ENCODE data around the gene LYRM4.

LYRM4 gene

GRCh38 chr6:5142131-5142530, 118.6 kb downstream of the LYRM4 start:
- Histone ChIP-seq H3K9me2 (replicated peaks; ENCODE audit: insufficient read depth, low read length) (no peaks in the 10 kb centered on the region), H3K4me3 (ENCODE audit: insufficient read depth, low read length, poor library complexity, severe bottlenecking) (no peak overlapping the region), H3F3A (ENCODE audit: insufficient read depth) (no peaks in the 10 kb centered on the region), H3K9ac (ENCODE audit: low read length) (no peak overlapping the region), H3K4me2 (ENCODE audit: low read depth, low read length, poor library complexity, severe bottlenecking) (no peak overlapping the region), H3K9me3 (ENCODE audit: insufficient read depth, low read length) (no peaks in the 10 kb centered on the region), H2AFZ (ENCODE audit: low read depth, low read length, severe bottlenecking) (no peak overlapping the region), H3K27ac (ENCODE audit: low read depth, low read length) (no peak overlapping the region), H3K79me2 (ENCODE audit: insufficient read depth, low read length) (no peaks in the 10 kb centered on the region), H3K27me3 (ENCODE audit: low read length) (no peaks in the 10 kb centered on the region), H3K36me3 (ENCODE audit: low read length) (no peaks in the 10 kb centered on the region), H4K20me1 (ENCODE audit: low read depth, low read length) (no peaks in the 10 kb centered on the region; the same call in 1 of the 2 replicates)
- TF ChIP-seq EZH2phosphoT487 (conservative IDR thresholded peaks at IDR 0.05; ENCODE audit: low read length) (no peak), CTCF (IDR thresholded peaks at IDR 0.05; ENCODE audit: insufficient read depth, low read length, poor library complexity, severe bottlenecking) (no peak)

- Histone ChIP-seq H3K4me2 (ENCODE audit: low read depth, low read length, poor library complexity, severe bottlenecking) (no peak overlapping the region), H3K9me2 (replicated peaks; ENCODE audit: insufficient read depth, low read length) (no peaks in the 10 kb centered on the region), H3K9me3 (ENCODE audit: insufficient read depth, low read length) (no peaks in the 10 kb centered on the region), H3K27ac (ENCODE audit: low read depth, low read length) (no peak overlapping the region), H3K79me2 (ENCODE audit: insufficient read depth, low read length) (no peaks in the 10 kb centered on the region), H3K9ac (ENCODE audit: low read length) (no peak overlapping the region), H3K4me3 (ENCODE audit: insufficient read depth, low read length, poor library complexity, severe bottlenecking) (no peak overlapping the region), H4K20me1 (ENCODE audit: low read depth, low read length) (no peaks in the 10 kb centered on the region; the same call in 1 of the 2 replicates), H3F3A (ENCODE audit: insufficient read depth) (no peaks in the 10 kb centered on the region), H2AFZ (ENCODE audit: low read depth, low read length, severe bottlenecking) (no peak overlapping the region), H3K36me3 (ENCODE audit: low read length) (no peaks in the 10 kb centered on the region), H3K27me3 (ENCODE audit: low read length) (no peaks in the 10 kb centered on the region)
- no peak for TF ChIP-seq CTCF (IDR thresholded peaks at IDR 0.05; ENCODE audit: insufficient read depth, low read length, poor library complexity, severe bottlenecking)
- TF ChIP-seq EZH2phosphoT487 (conservative IDR thresholded peaks at IDR 0.05; ENCODE audit: low read length), result no peak
These were observed 119.7 kb downstream of the LYRM4 start for GRCh38 chr6:5141046-5141445.

GRCh38 chr6:5139828-5140771, 120.7 kb downstream of the LYRM4 start:
- Histone ChIP-seq H3K9me3 (ENCODE audit: insufficient read depth, low read length) (no peaks in the 10 kb centered on the region), H3F3A (ENCODE audit: insufficient read depth) (no peaks in the 10 kb centered on the region), H3K4me3 (ENCODE audit: insufficient read depth, low read length, poor library complexity, severe bottlenecking) (no peak overlapping the region), H3K27ac (ENCODE audit: low read depth, low read length) (no peak overlapping the region), H3K4me2 (ENCODE audit: low read depth, low read length, poor library complexity, severe bottlenecking) (no peak overlapping the region), H3K79me2 (ENCODE audit: insufficient read depth, low read length) (no peaks in the 10 kb centered on the region), H2AFZ (ENCODE audit: low read depth, low read length, severe bottlenecking) (no peak overlapping the region), H4K20me1 (ENCODE audit: low read depth, low read length) (no peaks in the 10 kb centered on the region; the same call in 1 of the 2 replicates), H3K36me3 (ENCODE audit: low read length) (no peaks in the 10 kb centered on the region), H3K9me2 (replicated peaks; ENCODE audit: insufficient read depth, low read length) (no peaks in the 10 kb centered on the region), H3K9ac (ENCODE audit: low read length) (no peak overlapping the region), H3K27me3 (ENCODE audit: low read length) (no peaks in the 10 kb centered on the region)
- TF ChIP-seq EZH2phosphoT487 (conservative IDR thresholded peaks at IDR 0.05; ENCODE audit: low read length), result no peak
- TF ChIP-seq CTCF (IDR thresholded peaks at IDR 0.05; ENCODE audit: insufficient read depth, low read length, poor library complexity, severe bottlenecking), result no peak

Data from SU-DHL-6 (cell line).